MCF 10A (cell line): Measurements from ENCODE around the gene AKAP3. TPM values are rescaled to one million over a fixed set of nuclear protein-coding genes. Genes with fewer than 3 reads are reported as not detected.

Source experiments
- Bru-seq: library from RNA; stranded (reverse); fragments of 400-500 nt; gene quantifications from one replicate; lab custom pipeline; 2021; lab: Mats Ljungman, UMichigan
- BruChase-seq, 2 experiments: library from RNA; stranded (reverse); fragments of 400-500 nt; gene quantifications; one replicate each; lab custom pipeline; 2021; lab: Mats Ljungman, UMichigan
- BruUV-seq: library from RNA; stranded (reverse); fragments of 400-500 nt; replicated peaks from 2 replicates; lab custom pipeline; 2021; lab: Mats Ljungman, UMichigan
- CTCF ChIA-PET: fragments of 300-600 bp; sonication (Branson Sonifier 250); formaldehyde crosslinking; extraction: SDS; loops from one replicate; lab custom pipeline; 2021; ENCODE audit warnings: antibody characterized with exemption, inconsistent platforms; lab: Yijun Ruan, JAX
- POLR2A ChIA-PET: fragments of 300-600, 350-650 bp; sonication (Branson Sonifier 250); formaldehyde crosslinking; extraction: SDS; loops from one replicate; lab custom pipeline; 2020; ENCODE audit warnings: antibody characterized with exemption, inconsistent platforms; lab: Yijun Ruan, JAX
- DNase-seq: peaks from one replicate; pipeline ENCODE4 v3.0.0-alpha.2; 2018; ENCODE audit not compliant: unreplicated experiment
- H3K27ac Mint-ChIP-seq: one replicate; pipeline ENCODE4 v1.8.0; 2022; ENCODE audit warnings: mild to moderate bottlenecking, low read depth, mixed read lengths; ENCODE audit not compliant: unreplicated experiment
- H3K27me3 Mint-ChIP-seq: one replicate; pipeline ENCODE4 v1.8.0; 2022; ENCODE audit warnings: mixed read lengths; ENCODE audit not compliant: insufficient read depth, unreplicated experiment
- H3K36me3 Mint-ChIP-seq: one replicate; pipeline ENCODE4 v1.8.0; 2022; ENCODE audit warnings: mild to moderate bottlenecking, moderate library complexity, mixed read lengths; ENCODE audit not compliant: insufficient read depth, unreplicated experiment
- H3K4me1 Mint-ChIP-seq: one replicate; pipeline ENCODE4 v1.8.0; 2022; ENCODE audit warnings: mixed read lengths; ENCODE audit not compliant: insufficient read depth, unreplicated experiment
- H3K4me3 Mint-ChIP-seq: one replicate; pipeline ENCODE4 v1.8.0; 2022; ENCODE audit warnings: mild to moderate bottlenecking, moderate library complexity, mixed read lengths; ENCODE audit not compliant: unreplicated experiment
- H3K9me3 Mint-ChIP-seq: one replicate; pipeline ENCODE4 v1.8.0; 2022; ENCODE audit warnings: mixed read lengths; ENCODE audit not compliant: unreplicated experiment
- CTCF ChIP-seq: fragments of 200-600 bp; IDR thresholded peaks from one replicate; pipeline ENCODE4 v1.8.0; 2022; ENCODE audit warnings: antibody characterized with exemption, mild to moderate bottlenecking; ENCODE audit not compliant: unreplicated experiment
- intact Hi-C: fragments of 100-400 bp; cut with micrococcal nuclease; formaldehyde crosslinking; loops from 2 replicates; pipeline ENCODE4 v1.14.1; 2022
- long read RNA-seq: library from polyadenylated mRNA; stranded (forward); transcript quantifications from one replicate; pipeline ENCODE4 v2.0.0, GENCODE V29; 2022
- total RNA-seq: library from RNA; stranded (reverse); gene quantifications from 2 replicates; pipeline ENCODE4 v1.2.3, GENCODE V29; 2022

The AKAP3 gene
- 0.54 and 1.1 TPM in 2 replicates for total RNA-seq
- percentile 27 among the genes with signal in this experiment for Bru-seq, nascent RNA
- percentile 21 among the genes with signal in this experiment for BruChase-seq, experiment 1, labeled RNA remaining after a 6-hour chase
- percentile 25 among the genes with signal in this experiment for BruChase-seq, experiment 2, labeled RNA remaining after a 2-hour chase
- long read RNA-seq = 0 reads

DNA sequence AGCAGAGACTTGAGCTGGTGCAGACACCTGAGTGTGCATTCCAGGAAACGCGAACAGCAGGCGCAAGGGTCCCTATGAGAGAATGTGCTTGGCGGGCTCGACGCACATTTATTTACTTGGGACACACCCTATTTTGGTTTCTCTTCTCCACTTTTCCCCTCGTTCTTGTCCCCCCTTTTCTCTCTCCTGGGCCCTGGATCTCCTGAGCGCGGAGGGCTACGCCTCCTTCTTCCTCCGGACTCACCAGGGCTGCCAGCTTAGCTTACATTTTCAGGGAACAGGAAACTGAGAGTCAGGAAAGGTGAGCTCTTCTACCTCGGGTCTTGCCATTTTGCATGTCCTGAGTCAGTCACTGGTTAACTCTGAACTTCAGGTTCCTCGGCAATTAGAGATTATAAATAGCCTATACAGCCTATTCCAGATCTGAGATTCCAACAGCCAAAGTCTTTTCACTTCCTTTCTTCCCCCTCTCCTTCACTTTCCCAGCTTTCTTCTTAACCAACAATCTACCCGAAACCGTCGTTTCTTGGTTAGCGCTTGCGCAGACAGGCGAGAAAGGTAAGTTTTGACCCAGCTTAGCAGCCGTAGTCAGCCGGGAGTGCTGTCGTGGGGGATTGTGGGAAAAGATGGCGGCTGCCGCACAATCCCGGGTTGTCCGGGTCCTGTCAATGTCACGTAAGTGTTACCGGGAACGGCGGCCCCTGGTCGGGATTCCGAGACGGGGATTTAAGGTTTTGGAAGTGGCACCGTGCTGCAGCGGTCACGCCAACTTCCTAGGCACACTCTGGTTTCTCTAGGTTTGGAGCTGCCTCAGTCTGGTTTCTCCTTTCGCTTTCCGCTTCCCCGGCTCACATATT is at the start of gene AKAP3, which contains the start of gene NDUFA9:
Gene AKAP3 (minus strand): TSS at position 551 of the 857 bp plus-strand sequence. CDS start 10,855 bp downstream, outside the sequence.
Gene NDUFA9 (plus strand): TSS at position 614 of the 857 bp plus-strand sequence. CDS start 13 bp downstream, at position 627.
- ChIA-PET POLR2A (interaction anchor here (0.6 to 2.5 kb wide), 20 partner anchors 13 to 373 kb away, joined by 3 to 30 read pairs (median 4); partner anchors contain the start of gene RAD51AP1), CTCF (interaction anchor here (0.6 to 2.9 kb wide), 9 partner anchors 16 to 1817 kb away, joined by 3 to 17 read pairs (median 4); no protein-coding TSS in a partner anchor)
- Mint-ChIP-seq H3K4me1 (peaks cover 29% of the 10 kb centered on the region), H3K36me3 (no peaks in the 10 kb centered on the region), H3K27ac (peak within 1 kb of the TSS; percentile 99), H3K4me3 (peak within 1 kb of the TSS; percentile 97), H3K27me3 (no peaks in the 10 kb centered on the region), H3K9me3 (no peaks in the 10 kb centered on the region)
- intact Hi-C loops = loop anchor here (1.0 to 5.0 kb wide), 2 partner anchors 44 to 109 kb away; no protein-coding TSS in a partner anchor
- DNase-seq = peak; percentile 84
- no peak for TF ChIP-seq CTCF
- BruUV-seq = TSS peak; percentile 92

GRCh38 chr12:4690760-4691159 is 41.9 kb upstream of the AKAP3 start:
- Mint-ChIP-seq H3K4me1 (no peaks in the 10 kb centered on the region), H3K4me3 (no peak overlapping the region), H3K36me3 (peaks cover 15% of the 10 kb centered on the region), H3K27me3 (no peaks in the 10 kb centered on the region), H3K27ac (no peak overlapping the region), H3K9me3 (no peaks in the 10 kb centered on the region)
- intact Hi-C loops = no loop called here
- no peak for DNase-seq
- ChIA-PET CTCF (no interaction called here), POLR2A (no interaction called here)
- BruUV-seq = no TSS peak
- no peak for TF ChIP-seq CTCF

DNA sequence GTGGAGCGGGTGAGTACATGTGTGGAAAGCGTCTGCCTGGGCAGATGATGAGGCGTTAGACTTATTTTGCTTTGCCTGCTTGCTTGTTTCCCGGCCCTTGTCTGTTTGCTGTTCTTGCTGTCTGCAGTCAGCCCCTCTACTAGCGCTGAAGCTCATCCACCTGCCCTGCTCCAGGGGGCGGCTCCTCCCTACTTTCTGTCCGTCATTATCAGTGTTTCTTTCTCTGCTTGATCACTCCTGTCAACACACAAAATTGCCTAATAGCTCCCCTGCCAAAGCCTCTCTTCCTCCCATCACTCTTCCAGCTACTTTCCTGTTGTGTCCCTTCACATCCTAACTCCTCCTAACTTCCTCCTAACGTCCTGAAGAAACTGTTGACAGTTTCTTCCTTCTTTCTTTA is 36.5 kb upstream of the AKAP3 start:
- no peak overlapping the region for H3K27ac Mint-ChIP-seq
- POLR2A ChIA-PET = no interaction called here
- H3K36me3 Mint-ChIP-seq = peaks cover 47% of the 10 kb centered on the region
- no peaks in the 10 kb centered on the region for H3K27me3 Mint-ChIP-seq
- H3K9me3 Mint-ChIP-seq = no peaks in the 10 kb centered on the region
- no peak for DNase-seq
- intact Hi-C loops = no loop called here
- H3K4me1 Mint-ChIP-seq = no peaks in the 10 kb centered on the region
- no peak overlapping the region for H3K4me3 Mint-ChIP-seq
- no TSS peak for BruUV-seq
- CTCF ChIA-PET = interaction anchor here (0.5 to 0.7 kb wide), 3 partner anchors 35 to 800 kb away, joined by 3 to 4 read pairs (median 3); partner anchors contain the start of gene GALNT8
- no peak for TF ChIP-seq CTCF

- H3K4me3 Mint-ChIP-seq = no peak overlapping the region
- H3K4me1 Mint-ChIP-seq = no peaks in the 10 kb centered on the region
- POLR2A ChIA-PET = no interaction called here
- H3K27ac Mint-ChIP-seq = no peak overlapping the region
- no peaks in the 10 kb centered on the region for H3K27me3 Mint-ChIP-seq
- peaks cover 46% of the 10 kb centered on the region for H3K36me3 Mint-ChIP-seq
- no peak for TF ChIP-seq CTCF
- CTCF ChIA-PET = no interaction called here
- intact Hi-C loops = no loop called here
- DNase-seq = no peak
- no peaks in the 10 kb centered on the region for H3K9me3 Mint-ChIP-seq
- no TSS peak for BruUV-seq
These were observed 32.9 kb upstream of the AKAP3 start for GRCh38 chr12:4681732-4682131.
